ENCODE data around the gene CIZ1. TPM values are rescaled to one million over a fixed set of nuclear protein-coding genes. Genes with fewer than 3 reads are reported as not detected.

CIZ1 gene
- total and polyA plus RNA-seq, 2 of the 13 experiments (the other 11 are each of a cell fraction or from before 2014, with no cell fraction given): 30.6 to 50.3 TPM

DNA sequence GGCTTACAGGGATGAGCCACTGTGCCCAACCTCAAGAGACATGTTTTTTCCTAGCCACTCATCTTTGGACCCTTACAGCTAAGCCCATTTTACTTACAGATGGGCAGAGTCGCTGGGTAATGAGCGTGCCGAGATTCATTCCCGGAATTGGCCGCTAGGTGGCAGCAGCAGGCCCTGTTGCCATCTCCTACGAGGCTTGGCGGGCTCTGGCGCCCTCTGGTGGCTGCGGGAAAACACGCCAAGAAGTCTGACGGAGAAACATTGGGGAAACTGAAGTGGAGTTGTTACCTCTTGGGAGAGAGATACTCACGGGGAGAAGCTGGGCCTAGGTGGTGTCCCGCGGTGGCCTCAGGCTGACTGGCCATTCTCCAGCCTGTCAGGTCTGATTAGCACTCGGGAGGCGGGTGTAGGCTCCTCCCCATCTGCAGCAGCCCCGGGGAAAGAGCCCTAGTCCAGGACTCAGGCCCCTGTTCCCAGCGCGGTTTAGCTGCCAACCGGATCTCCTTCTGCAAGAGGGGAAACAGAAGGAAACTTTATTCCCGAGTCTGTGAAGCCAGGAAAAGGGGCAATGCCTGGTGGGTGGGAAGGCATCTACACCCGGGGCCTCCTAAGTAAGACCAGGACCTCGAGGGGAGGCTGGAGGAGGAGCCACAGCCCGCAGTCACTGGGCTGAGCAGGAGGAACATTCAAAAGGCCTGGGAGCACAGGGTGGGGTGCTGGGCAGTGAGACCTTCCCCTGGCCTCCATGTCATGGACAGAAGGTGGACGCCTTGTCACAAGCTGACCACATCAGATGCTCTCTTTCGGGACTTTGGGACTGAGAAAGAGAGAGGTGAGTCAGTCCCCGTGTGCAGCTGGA, 73.5 kb downstream of the CIZ1 start (continued):
- TF ChIP-seq, protein P1, sequence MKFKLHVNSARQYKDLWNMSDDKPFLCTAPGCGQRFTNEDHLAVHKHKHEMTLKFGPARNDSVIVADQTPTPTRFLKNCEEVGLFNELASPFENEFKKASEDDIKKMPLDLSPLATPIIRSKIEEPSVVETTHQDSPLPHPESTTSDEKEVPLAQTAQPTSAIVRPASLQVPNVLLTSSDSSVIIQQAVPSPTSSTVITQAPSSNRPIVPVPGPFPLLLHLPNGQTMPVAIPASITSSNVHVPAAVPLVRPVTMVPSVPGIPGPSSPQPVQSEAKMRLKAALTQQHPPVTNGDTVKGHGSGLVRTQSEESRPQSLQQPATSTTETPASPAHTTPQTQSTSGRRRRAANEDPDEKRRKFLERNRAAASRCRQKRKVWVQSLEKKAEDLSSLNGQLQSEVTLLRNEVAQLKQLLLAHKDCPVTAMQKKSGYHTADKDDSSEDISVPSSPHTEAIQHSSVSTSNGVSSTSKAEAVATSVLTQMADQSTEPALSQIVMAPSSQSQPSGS (CRISPR knock-in tag; IDR thresholded peaks at IDR 0.05): peak; percentile 66
- TF ChIP-seq HNRNPL (IDR thresholded peaks at IDR 0.05; ENCODE audit: low read depth, low read length) (0 out of 2 replicates have a peak, but pooled peaks have one; percentile 47), ZNF660 (CRISPR knock-in tag; IDR thresholded peaks at IDR 0.05; ENCODE audit: borderline replicate concordance, low read depth) (no peak), ZSCAN30 (CRISPR knock-in tag; IDR thresholded peaks at IDR 0.05) (no peak), ZNF556 (CRISPR knock-in tag; IDR thresholded peaks at IDR 0.05; ENCODE audit: borderline replicate concordance) (peak; percentile 92), MNT (IDR thresholded peaks at IDR 0.05) (no peak), CREBL2 (CRISPR knock-in tag; IDR thresholded peaks at IDR 0.05; ENCODE audit: borderline replicate concordance) (no peak), CHD2 (IDR thresholded peaks at IDR 0.05; ENCODE audit: low read depth, low read length) (no peak), HNRNPLL (IDR thresholded peaks at IDR 0.05; ENCODE audit: low read depth, low read length, poor library complexity, severe bottlenecking) (peak; percentile 37), ZNF512B (CRISPR knock-in tag; IDR thresholded peaks at IDR 0.05; ENCODE audit: borderline replicate concordance) (no peak), U2AF1 (optimal IDR thresholded peaks at IDR 0.05; ENCODE audit: low read depth, low read length) (no peak), ZFP41 (CRISPR knock-in tag; IDR thresholded peaks at IDR 0.05; ENCODE audit: borderline replicate concordance) (no peak), RAD21 (CRISPR knock-in tag; IDR thresholded peaks at IDR 0.05) (peak; percentile 98), ZBTB38 (CRISPR knock-in tag; IDR thresholded peaks at IDR 0.05) (no peak), SALL1 (CRISPR knock-in tag; IDR thresholded peaks at IDR 0.05) (peak; percentile 86), CCDC6 (CRISPR knock-in tag; IDR thresholded peaks at IDR 0.05) (no peak), SP1 (IDR thresholded peaks at IDR 0.05) (no peak), SP1 (CRISPR knock-in tag; IDR thresholded peaks at IDR 0.05) (peak; percentile 47; the same call in 1 of the 2 replicates), ZNF10 (CRISPR knock-in tag; IDR thresholded peaks at IDR 0.05; ENCODE audit: borderline replicate concordance, low read depth) (no peak), TERF1 (CRISPR knock-in tag; IDR thresholded peaks at IDR 0.05) (no peak), TFAP4 (IDR thresholded peaks at IDR 0.05; ENCODE audit: borderline replicate concordance, low read depth) (no peak; the same call in 1 of the 2 replicates)

All from HepG2 (cell line).